Activated B cell treated with CpG ODN at 0.5 μM for 24 hours (primary cell): ENCODE measurements around the gene CETP. TPM values are rescaled to one million over a fixed set of nuclear protein-coding genes. Genes with fewer than 3 reads are reported as not detected.

ENCODE experiments used
- ATAC-seq: fragments of 200-7000 bp; cut with Tn5 transposase; one replicate; pipeline ENCODE4 v1.10.0; 2021; ENCODE audit warnings: low read depth, mild to moderate bottlenecking, moderate library complexity
- CTCF ChIA-PET: fragments of 350-600 bp; sonication (Branson Sonifier 250); formaldehyde crosslinking; loops from one replicate; lab custom pipeline; 2021; ENCODE audit warnings: antibody characterized with exemption; lab: Charles Lee
- POLR2A ChIA-PET: fragments of 350-600 bp; sonication (Branson Sonifier 250); formaldehyde crosslinking; loops from one replicate; lab custom pipeline; 2021; ENCODE audit warnings: antibody characterized with exemption; lab: Charles Lee
- DNase-seq: peaks from one replicate; pipeline ENCODE4 v3.0.0; 2022
- H3K27ac Mint-ChIP-seq: one replicate; pipeline ENCODE4 v1.8.0; 2020; ENCODE audit warnings: mixed read lengths
- H3K27me3 Mint-ChIP-seq: one replicate; pipeline ENCODE4 v1.8.0; 2021; ENCODE audit warnings: mixed read lengths
- H3K36me3 Mint-ChIP-seq: one replicate; pipeline ENCODE4 v1.8.0; 2021; ENCODE audit warnings: low read depth, mixed read lengths
- H3K4me1 Mint-ChIP-seq: one replicate; pipeline ENCODE4 v1.8.0; 2021; ENCODE audit warnings: mixed read lengths
- H3K4me3 Mint-ChIP-seq: one replicate; pipeline ENCODE4 v1.8.0; 2020; ENCODE audit warnings: mild to moderate bottlenecking, mixed read lengths
- H3K9me3 Mint-ChIP-seq: one replicate; pipeline ENCODE4 v1.8.0; 2020; ENCODE audit warnings: mixed read lengths
- intact Hi-C: fragments of 100-400 bp; cut with micrococcal nuclease; formaldehyde crosslinking; loops from one replicate; pipeline ENCODE4 v1.15.1; 2024
- total RNA-seq: library from RNA; stranded (reverse); gene quantifications from 2 replicates; pipeline ENCODE4 v1.2.3, GENCODE V29; 2022
- TF ChIP-seq, protein P1 (sequence below): fragments of 200-600 bp; IDR thresholded peaks from one replicate; pipeline ENCODE4 v1.8.0; 2022; ENCODE audit warnings: antibody characterized with exemption, mild to moderate bottlenecking

CETP gene
- total RNA-seq, 1 donor from 2014 or later = 1.4 TPM

DNA sequence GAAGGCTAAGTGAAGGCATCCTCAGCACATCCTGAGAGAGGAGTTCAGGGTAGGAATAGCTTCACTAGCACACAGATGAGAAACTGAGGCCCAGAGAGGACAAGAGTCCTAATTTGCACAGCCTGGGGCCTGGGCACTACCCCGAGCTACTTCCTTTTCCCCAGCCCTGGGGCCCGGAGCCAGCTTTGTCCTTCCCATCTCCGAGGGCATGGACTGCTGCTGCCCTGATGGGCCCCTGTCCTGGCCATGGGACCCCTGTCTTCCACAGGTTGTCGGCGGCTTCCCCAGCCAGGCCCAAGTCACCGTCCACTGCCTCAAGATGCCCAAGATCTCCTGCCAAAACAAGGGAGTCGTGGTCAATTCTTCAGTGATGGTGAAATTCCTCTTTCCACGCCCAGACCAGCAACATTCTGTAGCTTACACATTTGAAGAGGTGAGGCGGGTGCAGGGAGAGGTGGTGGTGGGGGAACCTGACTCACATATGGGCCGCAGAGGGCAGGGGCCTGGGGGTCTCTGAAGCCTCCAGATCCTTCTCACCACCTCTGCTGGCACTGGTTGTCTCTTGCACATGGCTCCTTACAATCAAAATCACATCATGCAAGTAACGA, 16.2 kb downstream of the CETP start:
- H3K4me3 Mint-ChIP-seq = no peak overlapping the region
- peaks cover 88% of the 10 kb centered on the region for H3K4me1 Mint-ChIP-seq
- ATAC-seq = no peak
- no peak overlapping the region for H3K27ac Mint-ChIP-seq
- TF ChIP-seq, protein P1, sequence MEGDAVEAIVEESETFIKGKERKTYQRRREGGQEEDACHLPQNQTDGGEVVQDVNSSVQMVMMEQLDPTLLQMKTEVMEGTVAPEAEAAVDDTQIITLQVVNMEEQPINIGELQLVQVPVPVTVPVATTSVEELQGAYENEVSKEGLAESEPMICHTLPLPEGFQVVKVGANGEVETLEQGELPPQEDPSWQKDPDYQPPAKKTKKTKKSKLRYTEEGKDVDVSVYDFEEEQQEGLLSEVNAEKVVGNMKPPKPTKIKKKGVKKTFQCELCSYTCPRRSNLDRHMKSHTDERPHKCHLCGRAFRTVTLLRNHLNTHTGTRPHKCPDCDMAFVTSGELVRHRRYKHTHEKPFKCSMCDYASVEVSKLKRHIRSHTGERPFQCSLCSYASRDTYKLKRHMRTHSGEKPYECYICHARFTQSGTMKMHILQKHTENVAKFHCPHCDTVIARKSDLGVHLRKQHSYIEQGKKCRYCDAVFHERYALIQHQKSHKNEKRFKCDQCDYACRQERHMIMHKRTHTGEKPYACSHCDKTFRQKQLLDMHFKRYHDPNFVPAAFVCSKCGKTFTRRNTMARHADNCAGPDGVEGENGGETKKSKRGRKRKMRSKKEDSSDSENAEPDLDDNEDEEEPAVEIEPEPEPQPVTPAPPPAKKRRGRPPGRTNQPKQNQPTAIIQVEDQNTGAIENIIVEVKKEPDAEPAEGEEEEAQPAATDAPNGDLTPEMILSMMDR = no peak
- no peaks in the 10 kb centered on the region for H3K27me3 Mint-ChIP-seq
- POLR2A ChIA-PET = interaction anchor here (0.9 to 5.6 kb wide), 5 partner anchors 11 to 64 kb away, joined by 3 to 21 read pairs (median 10); partner anchors contain the start of gene NLRC5
- no peaks in the 10 kb centered on the region for H3K9me3 Mint-ChIP-seq
- no peak for DNase-seq
- CTCF ChIA-PET = no interaction called here
- peaks cover 1% of the 10 kb centered on the region for H3K36me3 Mint-ChIP-seq
- intact Hi-C loops = no loop called here

DNA sequence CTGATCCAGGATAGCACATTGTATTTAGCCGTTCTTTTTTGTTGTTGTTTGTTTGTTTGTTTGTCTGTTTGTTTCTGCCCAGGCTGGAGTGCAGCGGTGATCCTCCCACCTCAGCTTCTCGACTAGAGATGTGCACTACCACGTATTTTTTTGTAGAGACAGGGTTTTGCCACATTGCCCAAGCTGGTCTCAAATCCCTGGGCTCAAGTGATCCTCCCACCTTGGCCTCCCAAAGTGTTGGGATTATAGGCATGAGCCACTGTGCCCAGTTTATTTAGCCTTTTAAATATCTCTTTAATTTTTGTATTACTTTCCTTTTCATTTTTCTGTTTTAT, 18.4 kb downstream of the CETP start:
- peaks cover 87% of the 10 kb centered on the region for H3K4me1 Mint-ChIP-seq
- H3K27ac Mint-ChIP-seq = no peak overlapping the region
- ATAC-seq = no peak
- POLR2A ChIA-PET = interaction anchor here (1.6 to 10.4 kb wide), 5 partner anchors 9 to 65 kb away, joined by 3 to 233 read pairs (median 8); partner anchors contain the start of genes HERPUD1 and NLRC5
- H3K27me3 Mint-ChIP-seq = no peaks in the 10 kb centered on the region
- TF ChIP-seq, protein P1 = no peak
- no peak for DNase-seq
- no peak overlapping the region for H3K4me3 Mint-ChIP-seq
- H3K36me3 Mint-ChIP-seq = peaks cover 10% of the 10 kb centered on the region
- intact Hi-C loops = no loop called here
- no peaks in the 10 kb centered on the region for H3K9me3 Mint-ChIP-seq
- CTCF ChIA-PET = no interaction called here

DNA sequence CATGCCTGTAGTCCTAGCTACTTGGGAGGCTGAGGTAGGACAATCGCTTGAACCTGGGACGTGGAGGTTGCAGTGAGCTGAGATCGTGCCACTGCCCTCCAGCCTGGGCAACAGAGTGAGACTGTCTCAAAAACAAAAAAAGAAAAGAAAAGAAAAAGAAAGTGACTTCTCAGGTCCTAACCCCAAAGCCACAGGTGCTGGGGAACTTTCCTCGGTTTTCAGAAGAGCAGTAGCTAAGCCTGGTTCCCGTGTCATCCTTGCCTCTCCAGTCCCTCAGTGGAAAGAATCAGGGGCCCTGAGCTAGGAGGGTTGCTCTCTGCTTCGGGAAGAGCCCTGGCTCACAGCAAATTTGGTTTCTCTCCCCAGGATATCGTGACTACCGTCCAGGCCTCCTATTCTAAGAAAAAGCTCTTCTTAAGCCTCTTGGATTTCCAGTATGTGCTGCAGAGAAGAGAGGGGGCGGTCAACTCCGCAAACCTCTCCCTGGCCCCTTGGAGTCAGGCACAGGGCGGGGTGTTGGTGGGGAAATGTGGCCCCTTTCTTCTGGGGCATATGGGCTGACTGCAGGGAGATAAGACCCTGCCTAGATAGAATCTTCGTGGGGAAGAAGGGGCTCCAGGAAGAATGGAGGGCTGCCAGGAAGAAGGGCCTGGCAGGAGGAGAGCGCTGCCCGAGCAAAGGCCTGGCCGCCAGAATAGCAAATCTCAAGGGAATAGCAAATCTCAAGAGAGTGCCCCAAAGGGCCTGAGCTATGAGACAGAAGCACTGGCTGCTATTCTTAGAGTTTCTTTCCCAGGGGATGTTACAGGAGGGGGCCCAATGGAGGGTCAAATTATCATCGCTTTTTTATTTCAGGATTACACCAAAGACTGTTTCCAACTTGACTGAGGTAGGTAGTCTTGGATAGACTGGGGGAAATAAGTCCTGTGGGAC, 19.3 kb downstream of the CETP start:
- no peaks in the 10 kb centered on the region for H3K9me3 Mint-ChIP-seq
- peak overlapping the region; percentile 84 for H3K27ac Mint-ChIP-seq
- TF ChIP-seq, protein P1 = no peak
- POLR2A ChIA-PET = interaction anchor here (0.6 to 10.4 kb wide), 8 partner anchors 8 to 64 kb away, joined by 3 to 233 read pairs (median 6); partner anchors contain the start of genes HERPUD1 and NLRC5
- CTCF ChIA-PET = interaction anchor here (1.0 to 2.1 kb wide), 4 partner anchors 8 to 65 kb away, joined by 3 to 6 read pairs (median 4); no protein-coding TSS in a partner anchor
- no peaks in the 10 kb centered on the region for H3K27me3 Mint-ChIP-seq
- H3K36me3 Mint-ChIP-seq = peaks cover 10% of the 10 kb centered on the region
- peaks cover 86% of the 10 kb centered on the region for H3K4me1 Mint-ChIP-seq
- intact Hi-C loops = loop anchor here (1.0 kb wide), 1 partner anchor 10 kb away; no protein-coding TSS in a partner anchor
- DNase-seq = no peak
- H3K4me3 Mint-ChIP-seq = peak overlapping the region; percentile 72
- peak; percentile 75 for ATAC-seq

DNA sequence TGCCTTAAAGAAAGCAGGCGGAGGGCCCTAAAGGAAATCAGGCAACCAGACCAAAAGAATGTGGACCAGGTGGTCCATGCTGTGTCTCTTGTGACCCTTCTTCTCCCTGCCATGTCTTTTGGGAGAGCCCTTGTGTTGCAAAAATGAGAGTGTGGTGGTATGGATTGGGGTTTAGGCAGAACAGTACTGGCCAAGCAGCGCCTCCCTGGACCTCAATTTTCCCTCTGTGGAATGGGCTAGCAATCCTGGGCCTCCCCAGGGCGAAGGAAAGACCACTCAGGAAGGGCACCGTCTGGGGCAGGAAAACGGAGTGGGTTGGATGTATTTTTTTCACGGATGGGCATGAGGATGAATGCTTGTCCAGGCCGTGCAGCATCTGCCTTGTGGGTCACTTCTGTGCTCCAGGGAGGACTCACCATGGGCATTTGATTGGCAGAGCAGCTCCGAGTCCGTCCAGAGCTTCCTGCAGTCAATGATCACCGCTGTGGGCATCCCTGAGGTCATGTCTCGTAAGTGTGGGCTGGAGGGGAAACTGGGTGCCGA, 20.1 kb downstream of the CETP start:
- CTCF ChIA-PET = interaction anchor here (1.3 to 2.1 kb wide), 3 partner anchors 16 to 65 kb away, joined by 3 to 6 read pairs (median 5); no protein-coding TSS in a partner anchor
- intact Hi-C loops = loop anchor here (1.0 kb wide), 1 partner anchor 10 kb away; no protein-coding TSS in a partner anchor
- no peaks in the 10 kb centered on the region for H3K9me3 Mint-ChIP-seq
- H3K27ac Mint-ChIP-seq = peak overlapping the region; percentile 84
- POLR2A ChIA-PET = interaction anchor here (1.6 to 10.4 kb wide), 6 partner anchors 8 to 64 kb away, joined by 3 to 233 read pairs (median 11); partner anchors contain the start of genes HERPUD1 and NLRC5
- TF ChIP-seq, protein P1 = no peak
- peaks cover 10% of the 10 kb centered on the region for H3K36me3 Mint-ChIP-seq
- peak overlapping the region; percentile 72 for H3K4me3 Mint-ChIP-seq
- DNase-seq (no peak), ATAC-seq (no peak)
- no peaks in the 10 kb centered on the region for H3K27me3 Mint-ChIP-seq
- peaks cover 87% of the 10 kb centered on the region for H3K4me1 Mint-ChIP-seq
